Ovary (tissue), 3 donors: ENCODE data around the gene FITM2.
"Not testable (repeated sequence)": the region's sequence is repeated elsewhere in the genome, so short reads cannot be mapped to it uniquely, and the experiment has no call there.

ENCODE experiments used
- CTCF ChIP-seq, 3 donors: fragments of 450-650 bp in 2 of 3; fragments of 200-600 bp in 1 of 3; IDR thresholded peaks; one replicate each; pipeline versions ENCODE4 v1.5.1 to v1.8.0; 2016 to 2022; ENCODE audit warnings: antibody characterized with exemption in 3 of 3, mild to moderate bottlenecking in 1 of 3
- POLR2A ChIP-seq: fragments of 450-650 bp; IDR thresholded peaks from one replicate; pipeline ENCODE4 v1.6.1; 2017; ENCODE audit warnings: antibody characterized with exemption, mild to moderate bottlenecking, moderate library complexity
- donor health status: DM: no; HTN: no; CAD: no.

GRCh38 chr20:44299011-44299535 is 11.9 kb downstream of the FITM2 start:
- not testable (repeated sequence) for TF ChIP-seq POLR2A; CTCF (IDR thresholded peaks at IDR 0.05)
